Activated T-helper 1 cell treated with Interleukin-2 at 50 U/mL for 16 hours (primary cell): ENCODE measurements around the gene SH3GL3.

Experiments used
- DNase-seq: peaks from one replicate; pipeline ENCODE4 v3.0.0-alpha.2; 2020; ENCODE audit warnings: low read depth

Gene SH3GL3, protein sequence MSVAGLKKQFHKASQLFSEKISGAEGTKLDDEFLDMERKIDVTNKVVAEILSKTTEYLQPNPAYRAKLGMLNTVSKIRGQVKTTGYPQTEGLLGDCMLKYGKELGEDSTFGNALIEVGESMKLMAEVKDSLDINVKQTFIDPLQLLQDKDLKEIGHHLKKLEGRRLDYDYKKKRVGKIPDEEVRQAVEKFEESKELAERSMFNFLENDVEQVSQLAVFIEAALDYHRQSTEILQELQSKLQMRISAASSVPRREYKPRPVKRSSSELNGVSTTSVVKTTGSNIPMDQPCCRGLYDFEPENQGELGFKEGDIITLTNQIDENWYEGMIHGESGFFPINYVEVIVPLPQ

GRCh38 chr15:83446904-83447709 is at the start of gene SH3GL3:
Gene SH3GL3, plus strand, starts transcription at chr15:83447341. Its CDS starts 193 bp downstream, at chr15:83447534.
- no peak for DNase-seq

DNA sequence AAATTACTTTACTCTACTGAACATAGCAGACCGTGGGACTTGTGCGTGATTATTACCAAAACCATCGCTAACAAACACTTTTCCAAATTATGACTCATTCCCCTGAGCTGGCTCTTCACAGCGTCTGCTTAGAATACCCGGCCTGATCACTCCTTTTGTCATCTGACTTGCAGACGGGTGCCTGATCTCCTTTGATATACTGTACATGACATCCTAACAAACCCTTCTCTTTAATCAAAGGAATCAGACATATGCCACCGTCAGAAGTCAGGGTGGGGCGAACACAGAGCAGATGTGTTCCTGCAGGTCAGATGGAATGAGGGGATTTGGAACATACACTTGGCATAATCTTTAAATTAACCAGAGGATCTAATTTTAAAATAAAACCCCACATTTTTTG is 48.5 kb upstream of the SH3GL3 start:
- DNase-seq = no peak

DNA sequence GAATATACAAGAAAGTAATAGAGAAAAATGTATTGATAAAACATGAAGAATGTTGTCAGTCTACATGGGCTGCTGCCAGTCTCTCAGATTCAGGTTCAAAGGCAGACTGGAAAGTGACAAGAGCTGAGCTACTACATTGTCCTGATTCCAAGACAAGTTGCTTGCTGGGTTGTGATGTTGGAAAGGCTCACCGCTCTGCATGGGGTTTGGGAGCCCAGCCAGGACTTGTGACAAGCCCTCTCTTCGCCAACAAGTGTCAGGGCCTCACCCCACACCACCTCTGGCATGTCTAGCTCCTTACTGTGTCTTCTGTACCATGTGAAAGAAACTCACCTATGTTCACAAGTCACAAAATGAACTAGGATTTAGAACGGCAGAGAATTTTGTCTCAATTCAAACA is 43.0 kb upstream of the SH3GL3 start:
- no peak for DNase-seq

- DNase-seq = no peak
These were observed 36.6 kb upstream of the SH3GL3 start for GRCh38 chr15:83410532-83410931.

DNA sequence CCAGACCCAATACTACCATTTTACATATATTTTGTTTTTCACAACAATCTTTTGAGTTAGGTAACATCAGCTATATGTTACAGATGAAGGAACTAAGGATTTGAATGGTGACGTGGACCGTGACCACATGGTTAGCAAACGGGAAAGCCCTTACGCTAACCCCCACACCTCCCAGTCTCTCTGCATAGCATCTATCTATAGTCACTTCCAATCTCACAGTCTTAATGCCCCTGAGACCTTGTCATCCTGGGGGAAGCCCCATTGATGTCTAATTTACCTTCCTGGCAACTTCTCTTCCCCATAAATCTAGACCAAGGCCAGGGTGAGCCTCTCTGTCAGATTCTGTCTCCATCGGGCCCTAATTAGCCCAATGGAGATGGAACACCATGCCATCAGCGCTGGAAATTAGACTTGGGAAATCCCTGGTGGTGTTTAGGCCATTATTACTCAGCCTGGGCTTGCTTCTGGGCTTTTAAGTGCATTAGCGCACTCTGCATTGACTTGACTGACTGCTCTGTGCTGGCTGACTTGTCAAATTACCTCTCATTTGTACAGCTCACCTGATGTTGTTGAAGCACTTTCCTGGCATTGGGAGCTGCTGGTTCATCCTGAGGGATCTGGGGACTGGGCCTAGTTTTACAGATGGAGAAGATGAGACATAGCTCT is 34.0 kb upstream of the SH3GL3 start:
- DNase-seq = no peak

DNA sequence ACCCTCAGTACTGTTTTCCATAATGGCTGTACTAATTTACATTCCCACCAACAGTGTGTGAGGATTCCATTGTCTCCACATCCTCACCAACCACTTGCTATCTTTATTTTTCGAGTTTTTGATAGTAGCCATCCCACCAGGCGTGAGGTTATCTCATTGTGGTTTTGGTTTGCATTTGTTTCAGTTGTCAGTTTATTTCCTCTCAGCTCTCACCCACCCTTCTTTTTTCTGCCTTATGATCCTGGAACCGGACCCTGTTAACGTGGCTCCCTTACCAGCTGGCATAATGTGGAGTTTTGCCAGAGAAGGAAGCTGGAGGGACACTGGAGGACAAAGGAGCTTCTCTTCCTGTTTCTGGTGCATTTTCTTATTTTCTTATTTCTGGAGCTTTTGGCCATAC is 25.1 kb upstream of the SH3GL3 start:
- DNase-seq = no peak

- no peak for DNase-seq
These were observed 24.6 kb upstream of the SH3GL3 start for GRCh38 chr15:83422541-83422940.

- DNase-seq = no peak
These were observed 23.0 kb upstream of the SH3GL3 start for GRCh38 chr15:83424101-83424500.

DNA sequence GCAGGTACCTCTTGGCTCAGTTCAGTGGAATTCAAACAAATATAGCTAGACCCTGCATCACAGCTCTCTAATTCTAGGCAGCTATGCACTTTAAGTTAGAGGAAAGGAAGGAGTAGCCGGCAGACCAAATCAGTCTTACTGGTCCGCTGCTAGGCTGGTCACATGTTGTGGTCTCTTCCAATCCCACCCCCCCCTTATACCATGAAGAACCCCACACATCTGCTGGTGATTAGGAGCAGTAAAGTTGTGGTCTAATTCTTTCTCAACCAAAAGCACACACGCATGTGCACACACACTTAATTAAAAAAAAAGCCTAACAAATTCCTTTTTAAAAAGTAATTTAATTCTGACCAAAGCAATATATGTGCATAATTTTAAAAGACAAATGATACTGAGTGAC is 16.7 kb upstream of the SH3GL3 start:
- no peak for DNase-seq

- DNase-seq = no peak
These were observed 15.6 kb upstream of the SH3GL3 start for GRCh38 chr15:83431521-83431920.

- DNase-seq = no peak
These were observed 11.9 kb upstream of the SH3GL3 start for GRCh38 chr15:83435202-83435601.

- no peak for DNase-seq
These were observed 11.4 kb upstream of the SH3GL3 start for GRCh38 chr15:83435782-83436181.

- no peak for DNase-seq
These were observed 10.5 kb upstream of the SH3GL3 start for GRCh38 chr15:83436513-83437158.

- DNase-seq = no peak
These were observed 3.9 kb upstream of the SH3GL3 start for GRCh38 chr15:83443076-83443847.

- DNase-seq = no peak
These were observed 2.2 kb upstream of the SH3GL3 start for GRCh38 chr15:83444936-83445335.

- no peak for DNase-seq
These were observed 1.5 kb upstream of the SH3GL3 start for GRCh38 chr15:83445643-83446042.

- DNase-seq = no peak
These were observed 724 bp upstream of the SH3GL3 start for GRCh38 chr15:83446417-83446816.

- no peak for DNase-seq
These were observed 2.1 kb downstream of the SH3GL3 start for GRCh38 chr15:83449250-83449671.

- no peak for DNase-seq
These were observed 2.9 kb downstream of the SH3GL3 start for GRCh38 chr15:83449937-83450506.

DNA sequence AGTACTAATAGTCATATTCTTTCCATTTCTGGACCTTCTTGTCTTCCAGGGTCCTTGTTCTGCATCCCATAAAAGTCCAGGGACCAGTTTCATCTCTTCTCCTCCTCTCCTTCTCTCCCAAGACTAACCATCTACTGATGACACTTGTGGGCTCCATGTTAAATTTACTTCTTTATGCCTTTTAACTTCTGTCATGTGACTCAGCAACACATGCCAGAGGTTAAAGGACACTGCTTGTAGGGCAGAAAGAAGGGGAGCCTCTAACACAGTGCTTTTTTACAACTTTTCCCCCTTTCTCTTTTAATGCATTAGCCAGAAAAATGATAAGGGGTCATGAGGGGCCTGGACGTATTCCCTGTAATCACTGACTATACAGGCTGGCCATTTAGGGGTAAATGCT is 10.0 kb downstream of the SH3GL3 start:
- DNase-seq = no peak

DNA sequence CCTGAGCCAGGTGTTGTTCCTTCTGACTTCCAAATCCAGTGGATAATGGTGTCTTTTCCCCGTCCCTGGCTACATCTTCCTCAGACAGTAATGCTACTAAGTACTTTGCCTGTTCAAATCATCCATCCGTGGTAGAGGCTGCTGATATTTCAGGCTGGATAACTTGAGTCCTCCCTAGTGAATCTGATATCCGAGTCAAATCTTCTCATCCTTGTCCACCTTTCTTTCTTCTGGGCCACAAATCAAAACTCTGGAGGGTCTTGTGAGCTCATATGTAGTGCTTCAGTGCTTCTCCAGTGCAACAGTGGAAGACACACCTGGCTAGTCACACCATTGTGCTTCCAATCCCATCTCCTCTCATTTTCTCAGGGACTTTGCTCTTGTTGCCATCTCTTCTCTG is 11.2 kb downstream of the SH3GL3 start:
- DNase-seq = no peak
